WTC11 (cell line): ENCODE measurements around the gene CACNA2D4.

Experiments used
- CBFB ChIP-seq: sonication (generic); formaldehyde crosslinking; IDR thresholded peaks from 2 replicates; pipeline ENCODE4 v1.8.1; 2022; ENCODE audit warnings: mild to moderate bottlenecking, low read depth, missing genetic modification reagents
- JUN ChIP-seq: sonication (generic); formaldehyde crosslinking; IDR thresholded peaks from 2 replicates; pipeline ENCODE4 v1.8.0; 2023; ENCODE audit warnings: mild to moderate bottlenecking, missing genetic modification reagents
- RELA ChIP-seq: sonication (generic); formaldehyde crosslinking; IDR thresholded peaks from 2 replicates; pipeline ENCODE4 v1.8.1; 2022; ENCODE audit warnings: missing genetic modification reagents, mild to moderate bottlenecking, borderline replicate concordance
- ZNF121 ChIP-seq: sonication (generic); formaldehyde crosslinking; IDR thresholded peaks from 2 replicates; pipeline ENCODE4 v1.8.0; 2023; ENCODE audit warnings: missing genetic modification reagents
- TF ChIP-seq, protein P1 (sequence below): fragments of 200-600 bp; IDR thresholded peaks from 2 replicates; pipeline ENCODE4 v1.8.0; 2022; ENCODE audit warnings: antibody characterized with exemption
- TF ChIP-seq, protein P2 (sequence below): sonication (generic); formaldehyde crosslinking; IDR thresholded peaks from 2 replicates; pipeline ENCODE4 v1.8.1; 2022; ENCODE audit warnings: low read depth, missing genetic modification reagents, borderline replicate concordance
- TF ChIP-seq, protein P3 (sequence below): sonication (generic); formaldehyde crosslinking; IDR thresholded peaks from 2 replicates; pipeline ENCODE4 v1.8.0; 2022; ENCODE audit warnings: mild to moderate bottlenecking, missing genetic modification reagents
- TF ChIP-seq, protein P4 (sequence below): sonication (generic); formaldehyde crosslinking; IDR thresholded peaks from 2 replicates; pipeline ENCODE4 v1.8.0; 2023; ENCODE audit warnings: missing genetic modification reagents, mild to moderate bottlenecking, borderline replicate concordance
- TF ChIP-seq, protein P5 (sequence below): sonication (generic); formaldehyde crosslinking; conservative IDR thresholded peaks from 2 replicates; pipeline ENCODE4 v1.8.1; 2022; ENCODE audit warnings: mild to moderate bottlenecking, missing genetic modification reagents

DNA sequence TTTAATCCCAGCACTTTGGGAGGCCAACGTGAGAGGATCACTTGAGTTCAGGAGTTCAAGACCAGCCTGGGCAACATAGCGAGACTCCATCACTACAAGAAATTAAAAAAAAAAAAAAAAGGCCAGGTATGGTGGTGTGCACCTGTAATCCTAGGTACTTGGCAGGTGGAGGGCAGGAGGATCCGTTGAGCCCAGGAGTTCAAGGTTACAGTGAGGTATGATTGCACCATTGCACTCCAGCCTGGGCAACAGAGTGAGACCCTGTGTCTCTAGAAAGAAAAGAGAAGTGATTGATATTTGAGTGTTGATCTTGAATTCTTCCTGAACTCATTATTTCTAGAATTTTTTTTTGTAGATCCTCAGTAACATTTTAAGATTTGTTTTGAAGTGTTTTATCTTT is 168.2 kb downstream of the CACNA2D4 start:
- TF ChIP-seq, protein P1, sequence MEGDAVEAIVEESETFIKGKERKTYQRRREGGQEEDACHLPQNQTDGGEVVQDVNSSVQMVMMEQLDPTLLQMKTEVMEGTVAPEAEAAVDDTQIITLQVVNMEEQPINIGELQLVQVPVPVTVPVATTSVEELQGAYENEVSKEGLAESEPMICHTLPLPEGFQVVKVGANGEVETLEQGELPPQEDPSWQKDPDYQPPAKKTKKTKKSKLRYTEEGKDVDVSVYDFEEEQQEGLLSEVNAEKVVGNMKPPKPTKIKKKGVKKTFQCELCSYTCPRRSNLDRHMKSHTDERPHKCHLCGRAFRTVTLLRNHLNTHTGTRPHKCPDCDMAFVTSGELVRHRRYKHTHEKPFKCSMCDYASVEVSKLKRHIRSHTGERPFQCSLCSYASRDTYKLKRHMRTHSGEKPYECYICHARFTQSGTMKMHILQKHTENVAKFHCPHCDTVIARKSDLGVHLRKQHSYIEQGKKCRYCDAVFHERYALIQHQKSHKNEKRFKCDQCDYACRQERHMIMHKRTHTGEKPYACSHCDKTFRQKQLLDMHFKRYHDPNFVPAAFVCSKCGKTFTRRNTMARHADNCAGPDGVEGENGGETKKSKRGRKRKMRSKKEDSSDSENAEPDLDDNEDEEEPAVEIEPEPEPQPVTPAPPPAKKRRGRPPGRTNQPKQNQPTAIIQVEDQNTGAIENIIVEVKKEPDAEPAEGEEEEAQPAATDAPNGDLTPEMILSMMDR = no peak
- TF ChIP-seq, protein P2, sequence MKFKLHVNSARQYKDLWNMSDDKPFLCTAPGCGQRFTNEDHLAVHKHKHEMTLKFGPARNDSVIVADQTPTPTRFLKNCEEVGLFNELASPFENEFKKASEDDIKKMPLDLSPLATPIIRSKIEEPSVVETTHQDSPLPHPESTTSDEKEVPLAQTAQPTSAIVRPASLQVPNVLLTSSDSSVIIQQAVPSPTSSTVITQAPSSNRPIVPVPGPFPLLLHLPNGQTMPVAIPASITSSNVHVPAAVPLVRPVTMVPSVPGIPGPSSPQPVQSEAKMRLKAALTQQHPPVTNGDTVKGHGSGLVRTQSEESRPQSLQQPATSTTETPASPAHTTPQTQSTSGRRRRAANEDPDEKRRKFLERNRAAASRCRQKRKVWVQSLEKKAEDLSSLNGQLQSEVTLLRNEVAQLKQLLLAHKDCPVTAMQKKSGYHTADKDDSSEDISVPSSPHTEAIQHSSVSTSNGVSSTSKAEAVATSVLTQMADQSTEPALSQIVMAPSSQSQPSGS (CRISPR knock-in tag) = no peak
- TF ChIP-seq, protein P3, sequence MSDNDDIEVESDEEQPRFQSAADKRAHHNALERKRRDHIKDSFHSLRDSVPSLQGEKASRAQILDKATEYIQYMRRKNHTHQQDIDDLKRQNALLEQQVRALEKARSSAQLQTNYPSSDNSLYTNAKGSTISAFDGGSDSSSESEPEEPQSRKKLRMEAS (CRISPR knock-in tag) = no peak
- no peak for TF ChIP-seq JUN (CRISPR knock-in tag)
- no peak for TF ChIP-seq CBFB (CRISPR knock-in tag)
- TF ChIP-seq RELA (CRISPR knock-in tag) = no peak
- TF ChIP-seq ZNF121 (CRISPR knock-in tag) = peak; percentile 81
- TF ChIP-seq, protein P4, sequence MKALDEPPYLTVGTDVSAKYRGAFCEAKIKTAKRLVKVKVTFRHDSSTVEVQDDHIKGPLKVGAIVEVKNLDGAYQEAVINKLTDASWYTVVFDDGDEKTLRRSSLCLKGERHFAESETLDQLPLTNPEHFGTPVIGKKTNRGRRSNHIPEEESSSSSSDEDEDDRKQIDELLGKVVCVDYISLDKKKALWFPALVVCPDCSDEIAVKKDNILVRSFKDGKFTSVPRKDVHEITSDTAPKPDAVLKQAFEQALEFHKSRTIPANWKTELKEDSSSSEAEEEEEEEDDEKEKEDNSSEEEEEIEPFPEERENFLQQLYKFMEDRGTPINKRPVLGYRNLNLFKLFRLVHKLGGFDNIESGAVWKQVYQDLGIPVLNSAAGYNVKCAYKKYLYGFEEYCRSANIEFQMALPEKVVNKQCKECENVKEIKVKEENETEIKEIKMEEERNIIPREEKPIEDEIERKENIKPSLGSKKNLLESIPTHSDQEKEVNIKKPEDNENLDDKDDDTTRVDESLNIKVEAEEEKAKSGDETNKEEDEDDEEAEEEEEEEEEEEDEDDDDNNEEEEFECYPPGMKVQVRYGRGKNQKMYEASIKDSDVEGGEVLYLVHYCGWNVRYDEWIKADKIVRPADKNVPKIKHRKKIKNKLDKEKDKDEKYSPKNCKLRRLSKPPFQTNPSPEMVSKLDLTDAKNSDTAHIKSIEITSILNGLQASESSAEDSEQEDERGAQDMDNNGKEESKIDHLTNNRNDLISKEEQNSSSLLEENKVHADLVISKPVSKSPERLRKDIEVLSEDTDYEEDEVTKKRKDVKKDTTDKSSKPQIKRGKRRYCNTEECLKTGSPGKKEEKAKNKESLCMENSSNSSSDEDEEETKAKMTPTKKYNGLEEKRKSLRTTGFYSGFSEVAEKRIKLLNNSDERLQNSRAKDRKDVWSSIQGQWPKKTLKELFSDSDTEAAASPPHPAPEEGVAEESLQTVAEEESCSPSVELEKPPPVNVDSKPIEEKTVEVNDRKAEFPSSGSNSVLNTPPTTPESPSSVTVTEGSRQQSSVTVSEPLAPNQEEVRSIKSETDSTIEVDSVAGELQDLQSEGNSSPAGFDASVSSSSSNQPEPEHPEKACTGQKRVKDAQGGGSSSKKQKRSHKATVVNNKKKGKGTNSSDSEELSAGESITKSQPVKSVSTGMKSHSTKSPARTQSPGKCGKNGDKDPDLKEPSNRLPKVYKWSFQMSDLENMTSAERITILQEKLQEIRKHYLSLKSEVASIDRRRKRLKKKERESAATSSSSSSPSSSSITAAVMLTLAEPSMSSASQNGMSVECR = no peak
- TF ChIP-seq, protein P5, sequence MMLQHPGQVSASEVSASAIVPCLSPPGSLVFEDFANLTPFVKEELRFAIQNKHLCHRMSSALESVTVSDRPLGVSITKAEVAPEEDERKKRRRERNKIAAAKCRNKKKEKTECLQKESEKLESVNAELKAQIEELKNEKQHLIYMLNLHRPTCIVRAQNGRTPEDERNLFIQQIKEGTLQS (CRISPR knock-in tag) = no peak
